ENCODE data around the gene FAF1. TPM values are rescaled to one million over a fixed set of nuclear protein-coding genes. Genes with fewer than 3 reads are reported as not detected.

Gene FAF1
- total RNA-seq, 2 donors from 2014 or later: 17.8 to 27.5 TPM

DNA sequence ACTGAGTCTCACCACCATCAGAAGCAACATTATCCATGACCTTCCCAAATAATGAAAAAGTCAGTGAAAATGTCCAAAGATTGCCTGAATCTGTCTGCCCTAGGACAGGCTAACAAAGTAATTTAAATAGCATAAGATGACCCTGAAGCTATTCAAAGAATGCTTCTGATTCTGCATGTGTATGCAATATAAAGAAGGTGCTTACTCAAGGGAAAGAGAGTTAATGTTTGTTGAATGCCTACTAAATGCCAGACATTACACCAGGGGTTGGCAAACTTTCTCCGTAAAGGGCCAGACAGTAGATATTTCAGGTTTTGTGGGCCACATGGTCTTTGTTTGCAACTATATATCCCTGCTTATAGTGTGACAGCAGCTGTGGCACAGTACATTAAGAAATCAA, 314.9 kb downstream of the FAF1 start:
- WGBS, 2 donors: 90 to 93% methylated on average over 1 of the region's 1 CpG
- no peaks in the 10 kb centered on the region for H3K4me1 ChIP-seq
- DNase-seq: no peak
- H3K27ac ChIP-seq: no peak overlapping the region
- TF ChIP-seq, protein P1, sequence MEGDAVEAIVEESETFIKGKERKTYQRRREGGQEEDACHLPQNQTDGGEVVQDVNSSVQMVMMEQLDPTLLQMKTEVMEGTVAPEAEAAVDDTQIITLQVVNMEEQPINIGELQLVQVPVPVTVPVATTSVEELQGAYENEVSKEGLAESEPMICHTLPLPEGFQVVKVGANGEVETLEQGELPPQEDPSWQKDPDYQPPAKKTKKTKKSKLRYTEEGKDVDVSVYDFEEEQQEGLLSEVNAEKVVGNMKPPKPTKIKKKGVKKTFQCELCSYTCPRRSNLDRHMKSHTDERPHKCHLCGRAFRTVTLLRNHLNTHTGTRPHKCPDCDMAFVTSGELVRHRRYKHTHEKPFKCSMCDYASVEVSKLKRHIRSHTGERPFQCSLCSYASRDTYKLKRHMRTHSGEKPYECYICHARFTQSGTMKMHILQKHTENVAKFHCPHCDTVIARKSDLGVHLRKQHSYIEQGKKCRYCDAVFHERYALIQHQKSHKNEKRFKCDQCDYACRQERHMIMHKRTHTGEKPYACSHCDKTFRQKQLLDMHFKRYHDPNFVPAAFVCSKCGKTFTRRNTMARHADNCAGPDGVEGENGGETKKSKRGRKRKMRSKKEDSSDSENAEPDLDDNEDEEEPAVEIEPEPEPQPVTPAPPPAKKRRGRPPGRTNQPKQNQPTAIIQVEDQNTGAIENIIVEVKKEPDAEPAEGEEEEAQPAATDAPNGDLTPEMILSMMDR (IDR thresholded peaks at IDR 0.05): no peak
- ATAC-seq: no peak
- H3K27me3 ChIP-seq: no peaks in the 10 kb centered on the region
- H3K9me3 ChIP-seq: no peaks in the 10 kb centered on the region
- no peak overlapping the region for H3K4me3 ChIP-seq
- intact Hi-C loops (cut with DNase I): no loop called here
- no peaks in the 10 kb centered on the region for H3K36me3 ChIP-seq (replicated peaks in 1 of 2; ENCODE audit: insufficient read depth in 1 of 2, low read depth in 2 of 2)

DNA sequence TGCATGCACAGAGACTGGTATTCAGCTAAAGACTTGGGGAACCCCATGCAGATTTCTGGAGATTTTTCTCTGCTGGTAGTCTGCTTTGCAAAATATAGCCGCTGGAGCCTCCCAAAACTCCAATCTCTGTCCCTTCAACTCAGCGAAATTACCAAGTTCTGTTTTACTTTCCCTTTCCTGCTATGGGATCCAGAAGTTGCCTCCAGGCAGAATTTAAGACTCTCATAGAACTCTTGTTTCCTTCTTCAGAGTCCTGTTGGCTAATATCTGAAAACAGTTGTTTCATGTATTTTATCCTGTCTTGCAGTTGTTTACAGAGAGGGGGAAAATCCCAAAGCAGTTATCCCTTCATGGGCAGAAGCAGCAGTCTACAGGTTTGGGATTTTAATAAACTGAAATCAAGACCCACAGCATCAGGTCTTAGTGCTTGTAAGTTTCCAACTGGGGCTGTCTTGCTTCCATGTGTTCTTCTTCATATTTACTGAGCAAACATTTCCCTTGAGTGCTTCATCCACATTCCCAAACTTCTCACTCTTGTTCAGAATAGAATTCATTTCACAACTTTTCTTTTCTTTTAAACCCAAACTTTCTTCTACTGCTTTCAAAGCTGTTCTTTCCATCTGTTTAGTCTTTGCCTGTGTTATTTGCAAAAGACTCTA, 315.5 kb downstream of the FAF1 start:
- no peaks in the 10 kb centered on the region for H3K9me3 ChIP-seq
- no peaks in the 10 kb centered on the region for H3K4me1 ChIP-seq
- H3K4me3 ChIP-seq: no peak overlapping the region
- H3K27me3 ChIP-seq: no peaks in the 10 kb centered on the region
- intact Hi-C loops (cut with DNase I): no loop called here
- TF ChIP-seq, protein P1 (IDR thresholded peaks at IDR 0.05): no peak
- TF ChIP-seq POLR2A (IDR thresholded peaks at IDR 0.05): no peak
- WGBS, 2 donors: 70 to 83% methylated on average over 2 of the region's 2 CpGs
- no peak overlapping the region for H3K27ac ChIP-seq
- DNase-seq: no peak
- no peak for ATAC-seq
- H3K36me3 ChIP-seq (replicated peaks in 1 of 2; ENCODE audit: insufficient read depth in 1 of 2, low read depth in 2 of 2): no peaks in the 10 kb centered on the region

DNA sequence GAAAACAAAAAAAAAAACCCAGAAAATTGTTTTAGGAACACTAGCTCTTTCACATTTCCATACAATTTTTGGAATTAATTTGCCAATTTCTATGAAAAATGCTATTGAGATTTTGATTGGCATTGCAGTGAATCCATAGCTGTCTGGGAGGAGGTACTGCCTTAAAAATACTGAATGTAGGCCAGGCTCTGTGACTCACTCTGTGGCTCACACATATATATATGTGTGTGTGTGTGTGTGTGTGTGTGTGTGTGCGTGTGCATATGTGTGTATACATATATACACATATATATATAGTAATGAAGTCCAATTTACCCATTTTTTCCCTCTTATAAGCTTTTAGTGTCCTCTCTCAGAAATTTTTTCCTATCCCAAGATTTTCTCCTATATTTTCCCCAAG, 322.6 kb downstream of the FAF1 start:
- intact Hi-C loops (cut with DNase I): no loop called here
- TF ChIP-seq, protein P1 (IDR thresholded peaks at IDR 0.05): no peak
- no peak for TF ChIP-seq POLR2A (IDR thresholded peaks at IDR 0.05)
- DNase-seq: no peak
- Histone ChIP-seq H3K36me3 (replicated peaks in 1 of 2; ENCODE audit: insufficient read depth in 1 of 2, low read depth in 2 of 2) (no peaks in the 10 kb centered on the region), H3K9me3 (no peaks in the 10 kb centered on the region), H3K27me3 (no peaks in the 10 kb centered on the region), H3K4me1 (no peaks in the 10 kb centered on the region), H3K4me3 (no peak overlapping the region), H3K27ac (no peak overlapping the region)
- ATAC-seq: no peak
- WGBS, 2 donors: 38 to 63% methylated on average over 1 of the region's 1 CpG

DNA sequence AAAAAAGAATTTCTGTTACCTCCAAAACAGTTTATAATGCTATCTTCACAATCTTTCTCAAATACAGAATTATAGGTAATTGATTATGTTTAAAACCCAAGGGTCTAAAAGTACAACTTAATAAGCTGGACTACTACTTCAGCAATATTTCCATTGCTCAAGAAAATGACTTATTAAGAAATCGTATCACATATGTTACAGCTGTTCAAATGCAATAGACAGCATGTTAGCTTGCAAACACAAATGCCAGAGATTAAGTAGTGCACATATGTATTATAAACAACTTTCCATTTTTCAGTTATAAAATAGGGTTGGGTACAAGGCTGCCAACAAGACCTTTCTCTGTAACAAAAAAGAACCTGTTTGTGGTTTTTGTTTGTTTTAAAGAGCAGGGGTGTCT, 325.8 kb downstream of the FAF1 start:
- H3K27me3 ChIP-seq: no peaks in the 10 kb centered on the region
- H3K36me3 ChIP-seq (replicated peaks in 1 of 2; ENCODE audit: insufficient read depth in 1 of 2, low read depth in 2 of 2): no peaks in the 10 kb centered on the region
- ATAC-seq: no peak
- no peak overlapping the region for H3K27ac ChIP-seq
- H3K9me3 ChIP-seq: no peaks in the 10 kb centered on the region
- WGBS, 2 donors: 41 to 61% methylated on average over 1 of the region's 1 CpG
- no peak overlapping the region for H3K4me3 ChIP-seq
- no peaks in the 10 kb centered on the region for H3K4me1 ChIP-seq
- TF ChIP-seq, protein P1 (IDR thresholded peaks at IDR 0.05): no peak
- TF ChIP-seq POLR2A (IDR thresholded peaks at IDR 0.05): no peak
- intact Hi-C loops (cut with DNase I): no loop called here
- no peak for DNase-seq

DNA sequence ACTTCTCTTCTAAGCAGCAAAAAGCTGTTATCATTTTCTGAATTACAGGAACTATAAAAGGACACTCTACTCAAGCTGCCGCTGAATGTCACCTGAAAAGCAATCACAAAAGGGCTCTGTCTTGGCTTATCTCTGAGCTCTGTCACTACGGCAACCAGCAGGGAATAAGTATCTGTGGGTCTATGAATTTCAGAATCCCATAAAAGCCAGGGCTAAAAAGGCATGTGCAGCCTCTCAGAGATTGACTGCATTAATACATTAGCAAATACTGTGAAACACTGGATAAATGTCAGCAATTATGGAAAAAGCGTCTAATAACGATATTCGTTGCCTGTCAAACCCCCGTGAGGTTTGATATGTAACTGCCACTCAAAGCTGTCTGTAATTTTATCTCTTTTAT, 326.6 kb downstream of the FAF1 start:
- ATAC-seq: no peak
- intact Hi-C loops (cut with DNase I): no loop called here
- no peaks in the 10 kb centered on the region for H3K36me3 ChIP-seq (replicated peaks in 1 of 2; ENCODE audit: insufficient read depth in 1 of 2, low read depth in 2 of 2)
- no peak overlapping the region for H3K27ac ChIP-seq
- no peaks in the 10 kb centered on the region for H3K4me1 ChIP-seq
- 38 to 58% methylated on average over 6 of the region's 6 CpGs for WGBS, 2 donors
- TF ChIP-seq POLR2A (IDR thresholded peaks at IDR 0.05): no peak
- TF ChIP-seq, protein P1 (IDR thresholded peaks at IDR 0.05): no peak
- no peaks in the 10 kb centered on the region for H3K9me3 ChIP-seq
- H3K4me3 ChIP-seq: no peak overlapping the region
- DNase-seq: no peak
- H3K27me3 ChIP-seq: no peaks in the 10 kb centered on the region
